ENCODE data around the gene ABLIM2.

ABLIM2 gene

DNA sequence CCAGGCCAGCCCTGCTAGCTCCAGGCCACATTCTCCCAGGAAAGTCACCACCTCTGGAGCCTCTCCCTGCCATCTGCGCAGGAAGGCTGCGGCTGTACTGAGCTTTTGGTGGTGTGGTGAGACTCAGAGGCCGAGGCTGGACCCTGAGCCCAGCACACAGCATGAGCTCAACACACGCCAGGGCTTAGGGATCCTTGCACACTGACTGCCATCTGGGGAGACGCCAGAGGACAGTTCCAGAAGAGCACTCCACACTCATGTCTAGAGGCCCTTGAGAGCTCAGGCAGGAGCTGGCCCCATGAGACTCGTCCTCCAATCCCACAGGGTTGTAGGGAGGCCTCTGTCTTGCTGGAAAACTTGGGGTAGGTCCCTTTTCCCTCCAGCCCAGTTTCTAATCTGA lies 40.6 kb downstream of the ABLIM2 start:
- no peak for DNase-seq (ENCODE audit: low spot score)

DNA sequence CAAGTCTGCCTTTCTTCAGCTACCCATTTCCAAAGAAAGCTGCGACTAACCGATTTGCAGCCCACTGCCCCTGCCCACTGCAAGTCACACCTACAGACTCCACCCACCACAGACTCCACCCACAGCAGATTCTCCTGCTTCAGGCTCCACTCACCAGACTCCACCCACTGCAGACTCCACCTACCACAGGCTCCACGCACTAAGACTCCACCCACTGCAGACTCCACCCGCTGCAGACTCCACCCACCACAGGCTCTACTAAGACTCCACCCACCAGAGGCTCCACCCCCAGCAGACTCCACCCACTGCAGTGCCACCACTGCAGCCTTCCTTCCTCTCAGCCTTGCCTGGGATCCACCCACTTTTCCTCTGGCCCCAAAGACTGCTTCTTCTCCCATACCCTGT lies 41.3 kb downstream of the ABLIM2 start:
- peak; percentile 62 for DNase-seq (ENCODE audit: low spot score)

DNA sequence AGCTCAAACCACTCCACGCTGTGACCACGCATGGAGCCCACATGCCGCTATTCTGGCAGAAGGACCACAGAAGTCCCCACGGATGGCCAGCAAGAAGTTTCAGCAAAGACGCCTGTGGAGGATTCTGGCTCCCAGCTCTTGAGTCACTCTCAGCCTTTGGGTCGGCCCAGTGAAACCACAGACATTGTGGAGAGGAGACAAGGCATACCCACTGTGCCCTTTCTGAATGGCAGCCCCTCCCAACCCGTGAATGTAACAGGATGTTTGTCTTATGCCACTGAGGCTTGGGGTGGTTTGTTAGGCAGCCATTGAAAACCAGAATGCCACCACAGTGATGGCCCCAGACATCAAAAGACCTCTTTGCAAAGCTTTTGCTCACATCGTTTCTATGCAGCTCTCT lies 42.7 kb downstream of the ABLIM2 start:
- DNase-seq (ENCODE audit: low spot score), result no peak

DNA sequence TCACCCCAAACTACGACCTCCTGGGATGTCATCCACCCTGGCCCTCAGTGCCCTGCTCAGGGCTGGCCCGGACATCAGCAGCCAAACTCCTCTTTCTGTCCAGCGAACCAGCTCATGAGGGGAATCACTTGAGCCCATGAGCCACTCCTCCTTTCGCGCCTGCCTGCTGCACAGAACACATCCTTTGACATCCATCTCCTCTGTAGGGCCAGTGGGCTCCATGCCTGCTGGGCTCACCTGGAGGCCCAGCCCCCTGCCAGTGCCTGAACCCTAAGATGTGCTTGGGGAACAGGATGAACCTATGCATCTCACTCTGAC lies 43.5 kb downstream of the ABLIM2 start:
- DNase-seq (ENCODE audit: low spot score), result no peak

DNA sequence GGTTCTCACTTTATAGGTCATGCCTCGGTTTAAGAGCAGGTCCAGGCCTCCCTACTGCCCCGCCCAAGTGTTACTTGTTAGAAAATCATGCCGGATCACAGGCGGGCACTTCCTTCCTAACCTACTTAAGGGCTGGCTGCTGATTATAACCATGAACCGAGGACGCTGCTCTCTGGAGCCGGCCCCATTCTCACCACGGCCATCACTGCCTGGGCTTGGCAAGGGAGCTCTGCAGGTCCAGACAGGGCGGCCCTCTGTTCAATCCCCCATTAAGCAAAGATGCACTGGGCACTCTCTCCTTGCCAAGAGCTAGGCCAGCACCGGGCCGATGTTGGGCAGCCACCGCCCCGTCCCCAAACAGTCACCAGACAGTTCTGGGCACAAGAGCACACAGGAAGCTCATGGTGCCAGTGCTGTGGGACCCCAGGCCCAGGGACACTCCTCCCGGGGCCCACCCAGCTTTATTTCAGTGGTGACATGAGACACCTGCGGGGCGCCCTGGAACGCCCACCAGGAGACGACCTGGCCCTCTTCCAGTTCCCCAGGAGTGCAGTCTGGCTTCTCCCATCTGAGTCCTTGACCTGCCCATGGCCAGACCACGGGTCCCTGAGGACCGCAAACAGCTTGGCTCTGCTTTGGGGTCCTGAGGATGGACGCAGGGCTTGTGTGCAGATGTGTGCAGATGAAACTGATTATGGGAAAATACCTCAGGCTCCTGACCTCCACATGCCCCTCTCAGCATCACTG lies 44.0 kb downstream of the ABLIM2 start:
- DNase-seq (ENCODE audit: low spot score), result no peak

DNA sequence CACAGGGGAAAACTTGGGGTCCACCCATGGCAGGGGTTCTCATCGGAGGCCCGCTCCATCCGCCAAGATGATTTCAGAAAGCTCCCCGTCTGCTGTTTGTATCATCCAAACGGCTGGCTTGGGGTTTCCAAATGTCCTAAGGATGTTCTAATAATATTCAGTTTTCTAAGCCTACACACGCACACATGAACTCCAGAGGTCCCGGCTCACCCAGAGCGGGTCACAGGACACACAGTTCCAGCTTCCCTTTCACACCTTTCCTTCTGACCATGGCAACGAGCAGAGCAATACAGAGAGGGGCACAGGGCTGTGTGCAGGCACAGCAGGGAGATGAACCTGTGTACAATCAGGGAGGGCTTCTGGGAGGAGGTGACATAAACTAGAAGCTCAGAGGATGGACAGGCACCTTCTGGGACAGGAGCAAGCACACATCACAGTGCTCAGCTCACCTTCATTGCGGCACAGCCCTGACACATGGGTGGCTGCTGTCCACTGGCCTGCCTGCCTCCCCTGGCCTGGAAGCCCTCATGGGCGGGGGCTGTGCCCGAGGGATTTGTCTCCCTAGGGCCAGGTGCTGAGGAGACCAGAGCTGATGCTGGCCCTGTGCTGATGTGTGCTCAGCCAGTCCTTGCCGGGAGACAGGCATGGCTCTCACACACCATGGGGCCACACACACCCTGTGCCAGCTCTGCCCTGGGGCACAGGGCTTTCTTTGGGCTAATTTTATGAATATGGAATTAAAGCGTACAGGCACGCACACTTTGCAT lies 44.8 kb downstream of the ABLIM2 start:
- no peak for DNase-seq (ENCODE audit: low spot score)

DNA sequence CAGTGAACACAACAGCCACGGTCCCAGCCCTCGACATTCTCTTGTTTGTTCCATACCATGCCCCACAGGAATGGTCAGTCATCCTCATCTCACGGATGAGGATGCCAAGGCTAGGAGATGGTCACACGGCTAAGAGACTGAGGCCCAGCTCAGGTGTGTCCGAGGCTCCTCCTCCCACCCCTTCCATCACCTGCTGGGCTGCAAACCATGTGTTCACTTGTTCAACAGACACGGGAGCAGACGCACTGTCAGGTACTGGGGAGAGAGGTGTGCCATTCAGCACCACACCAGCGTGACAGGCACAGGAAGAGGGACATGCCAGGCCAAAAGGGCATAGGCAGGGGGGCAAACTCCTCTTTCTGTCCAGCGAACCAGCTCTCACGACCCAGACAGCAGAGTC lies 45.9 kb downstream of the ABLIM2 start:
- no peak for DNase-seq (ENCODE audit: low spot score)

DNA sequence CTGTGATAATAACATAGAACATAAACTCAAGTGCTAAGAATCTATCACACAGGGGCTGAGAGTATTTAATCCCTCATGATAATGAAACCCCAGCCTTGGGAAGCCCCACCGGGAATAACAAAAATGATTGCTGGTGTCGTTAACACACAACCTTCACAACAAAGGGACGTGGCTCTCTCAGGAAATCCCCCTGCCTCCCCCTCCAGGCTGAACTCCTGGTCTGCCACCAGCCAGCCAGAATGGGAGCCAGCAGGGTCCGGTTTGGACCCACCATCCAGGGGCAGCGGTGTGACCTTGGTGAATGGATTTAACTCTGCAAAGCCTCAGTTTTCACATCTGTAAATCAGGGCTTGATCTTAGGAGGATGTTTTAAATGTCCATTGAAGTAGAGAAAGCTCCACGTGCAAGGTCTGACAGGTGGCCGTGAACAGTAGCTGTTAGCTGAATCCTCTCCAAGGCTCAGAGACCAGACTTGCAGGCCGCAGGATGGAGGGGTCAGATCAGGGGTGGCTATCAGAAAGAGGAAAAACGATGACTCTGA lies 46.5 kb downstream of the ABLIM2 start:
- no peak for DNase-seq (ENCODE audit: low spot score)

DNA sequence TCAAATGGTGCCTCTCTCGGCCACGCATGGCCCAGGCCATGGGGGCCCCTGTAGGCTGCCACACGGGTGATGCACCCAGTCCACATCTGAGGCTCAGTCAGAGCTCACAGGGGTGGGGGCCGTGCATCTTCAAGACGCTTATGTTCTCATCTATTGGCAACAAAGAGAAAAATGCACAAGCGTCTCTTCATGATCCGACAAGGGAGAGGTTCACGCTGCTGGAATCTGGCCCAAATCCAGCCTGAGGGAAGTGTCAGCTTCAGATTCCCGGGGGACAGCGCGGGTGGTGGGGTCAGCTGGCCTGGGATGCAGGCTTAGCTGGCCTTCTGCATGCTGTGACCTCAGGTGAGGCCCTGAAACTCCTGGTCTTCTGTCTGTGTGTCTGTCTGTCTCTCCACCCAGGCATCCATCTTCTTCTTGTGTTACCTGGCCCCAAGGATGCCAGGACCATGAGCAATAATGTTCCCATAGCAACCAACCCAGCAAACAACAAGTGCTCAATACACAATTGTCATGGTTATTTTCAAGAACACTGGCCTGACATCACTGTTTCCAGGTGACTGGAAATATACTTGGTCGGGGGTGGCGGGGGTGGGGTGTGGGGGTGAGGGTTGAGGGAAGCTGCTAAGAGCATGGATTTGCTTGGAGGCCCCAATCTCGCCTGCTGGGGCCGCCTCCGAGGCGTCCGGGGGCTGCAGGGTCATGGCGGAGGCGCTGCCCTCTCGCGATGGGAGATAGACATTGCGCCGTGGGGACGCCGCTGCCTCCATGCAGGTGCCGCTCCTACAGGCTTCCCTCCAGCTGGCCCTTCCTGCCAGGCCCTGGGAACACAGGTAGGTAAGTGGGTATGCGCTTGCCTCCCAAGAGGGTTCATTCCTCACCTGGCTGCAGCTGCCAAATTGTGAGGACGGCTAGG lies 48.3 kb downstream of the ABLIM2 start:
- DNase-seq (ENCODE audit: low spot score), result no peak

DNA sequence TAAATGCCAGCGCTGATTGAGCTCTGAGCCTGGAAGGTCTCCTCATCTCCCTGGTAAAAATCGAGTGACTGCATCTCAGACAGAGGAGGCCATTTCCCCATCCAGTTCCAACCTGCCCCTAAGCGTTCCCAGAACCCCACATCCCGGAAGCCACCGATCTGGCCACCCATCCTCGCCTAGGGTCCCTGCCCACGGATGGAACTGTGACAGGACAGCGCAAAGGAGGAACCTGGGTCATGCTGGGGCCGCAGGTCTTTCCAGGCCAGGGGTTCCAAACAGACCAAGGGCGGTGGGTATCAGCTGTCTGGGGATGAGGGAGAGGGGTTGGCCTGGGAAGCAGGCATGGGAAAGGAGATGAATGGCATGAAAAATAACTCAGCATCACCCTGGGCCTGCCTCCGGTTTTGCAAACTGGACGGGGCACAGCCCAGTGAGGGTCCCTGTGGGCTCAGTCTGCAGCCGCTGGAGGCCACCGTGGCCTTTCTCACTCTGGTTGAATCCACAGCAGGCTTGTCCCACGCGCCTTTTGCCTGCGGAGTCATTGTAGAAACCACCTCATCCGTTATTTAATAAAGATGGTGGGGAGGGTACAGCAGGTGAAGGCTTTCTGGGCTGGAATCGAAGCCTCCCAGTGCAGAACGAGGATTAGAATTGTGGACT lies 49.1 kb downstream of the ABLIM2 start:
- DNase-seq (ENCODE audit: low spot score), result no peak

DNA sequence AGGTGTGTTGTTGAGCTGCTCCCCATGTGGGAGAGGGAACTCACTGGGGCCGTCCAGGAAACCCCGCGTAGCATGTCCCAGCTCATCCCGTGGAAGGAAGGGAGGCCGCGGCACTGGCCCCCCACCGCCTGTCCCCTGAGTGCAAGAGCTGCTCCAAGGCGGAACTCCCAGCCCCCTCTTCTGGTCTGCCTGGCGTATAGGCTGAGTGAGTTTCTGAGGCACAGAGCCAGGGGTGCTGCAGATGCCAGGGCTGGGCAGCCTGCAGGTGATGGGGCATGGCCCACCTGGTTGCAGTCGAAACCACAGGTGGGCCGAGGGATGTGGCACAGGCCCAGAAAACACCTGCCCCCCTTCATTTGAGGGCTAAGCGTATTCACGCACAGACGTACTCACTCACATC lies 49.6 kb downstream of the ABLIM2 start:
- DNase-seq (ENCODE audit: low spot score), result no peak

DNA sequence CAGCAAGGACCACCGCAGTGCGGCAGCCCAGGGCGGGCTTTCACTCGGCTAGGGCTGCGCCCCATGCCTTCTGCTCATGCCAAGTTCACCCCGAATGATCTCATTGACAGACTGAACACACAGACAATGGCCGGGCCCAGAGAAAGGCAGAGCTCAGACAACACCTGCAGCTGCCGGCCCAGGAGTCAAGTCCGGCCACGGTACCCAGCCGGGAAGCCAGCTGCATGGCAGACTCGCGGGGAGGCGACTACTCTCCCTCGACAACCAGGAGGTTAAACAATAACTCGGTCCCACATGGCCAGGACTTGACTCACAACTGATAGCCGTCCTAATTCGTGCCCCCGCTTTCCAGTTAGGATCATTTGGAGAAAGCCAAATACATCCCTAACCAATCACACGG lies 50.4 kb downstream of the ABLIM2 start:
- no peak for DNase-seq (ENCODE audit: low spot score)

DNA sequence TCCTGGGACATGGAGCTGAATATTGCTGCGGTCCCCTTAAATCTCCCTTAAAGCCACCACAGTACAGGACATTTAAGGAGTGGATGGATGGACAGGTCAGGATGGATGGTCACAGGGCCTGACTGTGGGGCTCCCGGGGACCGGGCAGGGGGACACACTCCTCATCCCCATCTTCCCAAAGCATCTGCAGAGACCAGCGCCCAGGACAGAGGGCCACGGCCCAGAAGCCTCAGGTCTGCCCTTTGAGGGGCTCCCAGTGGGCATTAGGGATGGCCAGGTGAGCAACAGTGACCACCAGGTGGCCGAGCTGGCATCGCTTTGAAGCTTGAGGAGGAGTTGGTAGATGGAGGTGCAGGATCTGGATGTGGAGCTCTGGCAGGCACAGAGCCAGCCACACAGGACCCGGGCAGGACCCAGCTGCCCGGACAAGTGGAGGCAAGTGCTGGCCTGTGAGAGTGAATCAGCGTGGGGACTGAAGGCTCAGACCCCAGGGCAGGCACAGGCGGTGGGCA lies 51.4 kb downstream of the ABLIM2 start:
- DNase-seq (ENCODE audit: low spot score), result no peak

DNA sequence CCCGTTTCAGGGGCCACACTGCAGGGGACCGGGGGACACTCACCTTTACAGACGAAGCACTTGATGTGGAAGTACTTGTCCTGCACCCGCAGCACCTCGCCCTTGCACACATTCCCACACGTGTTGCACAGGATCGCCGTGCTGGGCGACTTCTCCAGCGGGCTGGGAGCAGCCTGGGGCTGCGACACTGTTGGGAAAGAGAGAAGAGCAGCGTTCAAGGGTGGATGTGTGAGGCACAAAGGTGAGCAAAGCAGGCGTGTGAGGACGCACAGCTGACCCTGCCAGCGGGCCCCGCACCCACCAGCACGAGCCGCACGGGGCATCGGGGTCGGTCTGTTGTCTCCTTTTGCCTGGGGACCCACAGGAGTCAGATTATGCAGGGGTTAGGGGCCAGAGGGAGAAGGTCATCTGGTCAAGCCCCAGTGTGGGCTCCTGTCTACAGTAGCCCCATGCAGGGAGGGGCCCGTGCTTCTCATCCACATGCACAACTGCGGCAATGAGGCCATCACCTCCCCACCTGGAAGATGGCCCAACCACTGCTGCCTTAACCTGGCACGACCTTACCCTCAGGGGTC lies 52.1 kb downstream of the ABLIM2 start:
- DNase-seq (ENCODE audit: low spot score), result no peak

DNA sequence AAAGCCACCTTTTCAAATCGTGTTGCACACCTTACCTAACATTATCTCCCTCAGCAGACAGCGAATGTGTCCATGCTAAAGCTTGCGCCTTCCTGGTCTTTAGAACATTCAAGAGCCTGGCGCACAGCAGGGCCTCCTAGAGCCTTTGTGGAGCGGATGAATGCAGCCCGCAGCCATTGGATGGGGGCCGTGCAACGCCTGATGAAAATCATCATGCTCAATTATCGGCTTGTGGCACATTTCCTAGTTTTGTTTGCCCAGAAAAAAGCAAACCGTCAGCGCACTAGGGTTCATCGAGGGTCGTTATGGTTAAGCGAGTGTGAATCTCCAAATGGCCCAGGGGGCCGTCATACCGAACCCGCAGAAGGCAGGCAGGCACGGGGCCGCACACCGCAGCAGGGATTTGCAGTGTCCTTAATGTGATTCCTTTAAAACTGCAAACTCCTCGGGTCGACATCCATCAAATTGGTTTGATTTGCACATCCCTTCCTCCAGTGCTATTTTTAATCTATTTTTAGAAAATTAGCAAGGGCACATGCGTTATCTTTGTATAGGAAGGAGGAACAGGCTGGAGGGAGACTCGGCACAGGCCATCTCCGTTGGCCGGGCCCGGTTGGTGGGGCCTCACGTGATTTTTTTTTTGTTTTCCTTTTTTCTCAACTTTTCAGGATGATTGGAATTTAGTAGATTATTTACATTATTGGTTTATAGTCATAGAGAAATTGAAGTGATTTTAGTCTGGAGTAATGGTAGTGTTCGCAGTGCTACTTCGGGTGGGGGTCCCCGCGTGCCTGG lies 53.1 kb downstream of the ABLIM2 start:
- no peak for DNase-seq (ENCODE audit: low spot score)

DNA sequence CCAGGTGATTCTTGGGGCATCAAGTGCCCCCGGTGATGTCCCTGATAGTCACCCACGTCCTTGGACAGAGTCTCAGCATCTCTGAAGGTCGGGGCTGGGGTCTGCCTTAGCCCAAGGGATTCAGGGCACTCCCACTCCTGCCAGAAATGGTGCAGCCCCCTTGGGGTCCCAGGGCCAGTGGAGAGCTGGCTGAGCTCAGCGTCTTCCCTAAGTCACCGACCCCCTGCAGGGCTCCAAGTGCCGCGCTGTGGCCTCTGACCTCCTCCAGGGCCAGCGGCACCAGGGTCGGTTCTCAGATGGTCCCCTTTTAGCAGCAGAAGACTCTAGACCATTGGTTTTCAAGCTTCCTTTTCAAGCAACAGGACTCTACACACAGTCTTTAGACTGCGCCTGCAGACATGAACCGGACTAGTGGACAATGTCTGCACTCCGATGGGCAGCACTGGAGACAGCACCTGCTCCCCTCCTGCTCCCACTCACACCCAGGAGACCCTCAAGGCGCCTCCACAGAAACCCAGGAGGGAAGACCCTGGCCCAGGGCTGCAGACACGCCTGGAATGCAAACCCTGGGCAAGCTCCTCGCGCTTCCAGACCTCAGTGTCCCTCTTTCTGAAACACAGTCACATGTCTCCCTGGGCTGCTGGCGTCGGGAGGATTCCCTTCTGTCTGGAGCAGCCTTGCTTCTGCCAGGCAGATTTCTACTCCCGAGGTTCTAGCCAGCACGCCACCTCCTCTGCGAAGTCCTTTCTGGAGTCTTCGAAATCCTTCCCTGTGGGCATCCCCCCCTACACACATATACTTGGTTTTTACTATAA lies 53.9 kb downstream of the ABLIM2 start:
- DNase-seq (ENCODE audit: low spot score), result no peak

DNA sequence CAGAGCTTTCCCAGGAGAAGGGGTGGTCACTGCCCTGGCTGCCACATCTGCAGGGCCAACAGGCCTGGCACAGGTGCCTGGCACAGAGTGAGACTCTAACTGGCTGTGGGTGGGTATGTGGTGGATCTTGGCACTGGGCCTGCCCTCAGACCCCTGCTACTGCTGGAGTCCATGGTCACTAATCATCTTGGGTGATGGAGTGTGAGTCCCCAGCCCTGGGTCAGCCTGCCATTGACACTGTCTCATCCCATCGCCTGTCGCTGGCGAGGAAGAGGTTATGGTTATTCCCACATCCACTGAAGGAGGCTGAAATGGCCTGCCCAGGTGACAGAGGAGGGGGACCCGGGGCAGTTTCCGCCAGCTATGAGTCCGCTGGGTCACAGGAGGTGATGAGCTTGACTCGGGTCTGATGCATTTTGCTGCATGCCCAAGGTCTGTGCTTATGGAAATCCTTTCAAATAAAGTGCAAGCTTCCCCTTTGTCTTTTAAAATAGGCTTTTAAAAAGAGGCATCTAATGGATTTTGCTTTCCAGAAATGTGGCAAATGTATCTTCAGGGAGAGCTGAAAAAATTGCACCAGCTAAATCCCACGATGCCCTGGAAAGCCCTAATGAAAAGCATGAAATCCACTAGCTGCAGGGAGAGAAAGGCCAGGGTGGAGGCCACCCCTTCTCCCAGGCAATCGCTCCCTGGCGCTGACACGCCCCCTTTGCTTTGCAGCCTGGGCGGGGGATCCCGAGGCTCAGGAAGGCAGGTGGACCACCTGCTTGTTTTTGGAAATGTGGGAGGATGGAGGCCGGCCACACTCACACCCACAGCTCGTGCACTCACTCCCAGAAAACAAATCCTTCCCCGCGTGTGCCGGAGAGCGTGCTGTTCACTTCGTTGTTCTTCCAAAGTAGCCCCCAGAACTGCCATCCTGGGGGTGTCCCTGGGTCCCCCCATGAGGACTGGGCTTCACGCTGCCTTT lies 54.9 kb downstream of the ABLIM2 start:
- DNase-seq (ENCODE audit: low spot score), result no peak

DNA sequence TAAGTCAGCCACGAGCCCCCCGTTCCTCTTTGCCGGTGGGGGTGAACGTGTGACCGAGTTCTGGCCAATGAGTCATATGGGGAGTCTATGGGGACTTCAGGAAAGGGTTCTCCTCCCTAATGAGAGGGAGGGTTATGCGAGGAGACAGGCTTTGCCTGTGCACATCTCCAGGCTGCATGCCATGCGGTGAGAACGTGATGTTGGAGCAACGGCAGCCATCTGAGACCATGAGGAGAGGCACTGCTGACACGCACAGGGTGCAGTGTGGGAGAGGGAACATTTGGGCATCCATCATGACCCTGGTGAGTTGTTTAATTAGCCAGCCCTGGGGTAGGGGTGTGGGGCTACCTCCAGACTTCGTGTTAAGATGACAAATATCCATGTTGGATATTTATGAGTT lies 55.8 kb downstream of the ABLIM2 start:
- DNase-seq (ENCODE audit: low spot score), result no peak

DNA sequence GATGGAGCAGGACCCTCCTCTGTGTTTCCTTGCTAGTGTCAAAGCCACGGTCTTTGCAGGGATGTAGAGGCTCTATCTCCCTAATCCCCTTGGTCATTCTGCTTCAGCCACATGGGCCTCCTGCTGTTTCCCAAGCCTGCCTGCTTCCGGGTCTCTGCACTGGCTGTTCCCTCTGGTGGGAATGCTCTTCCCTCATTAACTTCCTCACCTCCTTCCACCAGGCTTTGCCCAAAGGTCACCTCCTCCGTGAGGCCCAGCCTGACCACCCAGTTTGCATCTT lies 56.6 kb downstream of the ABLIM2 start:
- no peak for DNase-seq (ENCODE audit: low spot score)

Data from COLO829 (cell line).